ENCODE measurements around the gene VPS37B. TPM values are rescaled to one million over a fixed set of nuclear protein-coding genes. Genes with fewer than 3 reads are reported as not detected.

The VPS37B gene
- total RNA-seq, 2 donors from 2014 or later: 22.7 to 24.1 TPM

GRCh38 chr12:122932207-122932606 is 36.3 kb upstream of the VPS37B start:
- no peaks in the 10 kb centered on the region for H3K36me3 Mint-ChIP-seq (ENCODE audit: low read depth)

GRCh38 chr12:122929812-122930211 is 33.9 kb upstream of the VPS37B start:
- no peak overlapping the region for H3K4me3 Mint-ChIP-seq
- Histone ChIP-seq H3K9me3 (ENCODE audit: control insufficient read depth, low read length) (no peaks in the 10 kb centered on the region), H3K4me3 (ENCODE audit: low read length) (no peak overlapping the region), H3K4me1 (ENCODE audit: control insufficient read depth, insufficient read depth, low read length) (no peaks in the 10 kb centered on the region), H3K36me3 (ENCODE audit: control insufficient read depth, insufficient read depth, low read length) (no peaks in the 10 kb centered on the region), H3K27me3 (ENCODE audit: control insufficient read depth, insufficient read depth, low read length, poor library complexity, severe bottlenecking) (no peaks in the 10 kb centered on the region), H3K27ac (ENCODE audit: low read depth, low read length) (no peak overlapping the region), H3K9ac (ENCODE audit: extremely low read depth, low read length, poor library complexity, severe bottlenecking) (no peak overlapping the region)
- H3K9me3 Mint-ChIP-seq: no peaks in the 10 kb centered on the region
- WGBS, 2 experiments (ENCODE audit: insufficient coverage in 1 of 2, insufficient read length in 1 of 2): 96 to 97% methylated on average over 17 to 23 of the region's 23 CpGs
- H3K27ac Mint-ChIP-seq: no peak overlapping the region
- no peak for DNase-seq
- H3K36me3 Mint-ChIP-seq (ENCODE audit: low read depth): no peaks in the 10 kb centered on the region
- TF ChIP-seq CTCF (conservative IDR thresholded peaks at IDR 0.05): no peak
- H3K27me3 Mint-ChIP-seq (ENCODE audit: insufficient read depth): peaks cover 2% of the 10 kb centered on the region
- H3K4me1 Mint-ChIP-seq: no peaks in the 10 kb centered on the region

More at GRCh38 chr12:122932207-122932606, 36.3 kb upstream of the VPS37B start:
- WGBS, 2 experiments (ENCODE audit: insufficient coverage in 1 of 2, insufficient read length in 1 of 2): 91 to 98% methylated on average over 7 to 8 of the region's 8 CpGs
- Mint-ChIP-seq H3K27ac (no peak overlapping the region), H3K9me3 (no peaks in the 10 kb centered on the region), H3K4me1 (no peaks in the 10 kb centered on the region), H3K4me3 (no peak overlapping the region), H3K27me3 (ENCODE audit: insufficient read depth) (peaks cover 2% of the 10 kb centered on the region)
- no peak overlapping the region for H3K27ac ChIP-seq (ENCODE audit: low read depth, low read length)
- DNase-seq: no peak
- no peaks in the 10 kb centered on the region for H3K4me1 ChIP-seq (ENCODE audit: control insufficient read depth, insufficient read depth, low read length)
- H3K36me3 ChIP-seq (ENCODE audit: control insufficient read depth, insufficient read depth, low read length): no peaks in the 10 kb centered on the region
- H3K9me3 ChIP-seq (ENCODE audit: control insufficient read depth, low read length): no peaks in the 10 kb centered on the region
- no peak overlapping the region for H3K9ac ChIP-seq (ENCODE audit: extremely low read depth, low read length, poor library complexity, severe bottlenecking)
- TF ChIP-seq CTCF (conservative IDR thresholded peaks at IDR 0.05): no peak
- no peak overlapping the region for H3K4me3 ChIP-seq (ENCODE audit: low read length)
- H3K27me3 ChIP-seq (ENCODE audit: control insufficient read depth, insufficient read depth, low read length, poor library complexity, severe bottlenecking): no peaks in the 10 kb centered on the region

- H3K27ac Mint-ChIP-seq: no peak overlapping the region
- H3K4me1 Mint-ChIP-seq: no peaks in the 10 kb centered on the region
- H3K36me3 Mint-ChIP-seq (ENCODE audit: low read depth): no peaks in the 10 kb centered on the region
- Histone ChIP-seq H3K27me3 (ENCODE audit: control insufficient read depth, insufficient read depth, low read length, poor library complexity, severe bottlenecking) (no peaks in the 10 kb centered on the region), H3K4me1 (ENCODE audit: control insufficient read depth, insufficient read depth, low read length) (no peaks in the 10 kb centered on the region), H3K36me3 (ENCODE audit: control insufficient read depth, insufficient read depth, low read length) (no peaks in the 10 kb centered on the region), H3K4me3 (ENCODE audit: low read length) (no peak overlapping the region), H3K9ac (ENCODE audit: extremely low read depth, low read length, poor library complexity, severe bottlenecking) (no peak overlapping the region), H3K9me3 (ENCODE audit: control insufficient read depth, low read length) (no peaks in the 10 kb centered on the region), H3K27ac (ENCODE audit: low read depth, low read length) (no peak overlapping the region)
- H3K9me3 Mint-ChIP-seq: no peaks in the 10 kb centered on the region
- H3K27me3 Mint-ChIP-seq (ENCODE audit: insufficient read depth): peaks cover 2% of the 10 kb centered on the region
- no peak for DNase-seq
- H3K4me3 Mint-ChIP-seq: no peak overlapping the region
- WGBS, 2 experiments (ENCODE audit: insufficient coverage in 1 of 2, insufficient read length in 1 of 2): 91 to 100% methylated on average over 9 to 14 of the region's 14 CpGs
- TF ChIP-seq CTCF (conservative IDR thresholded peaks at IDR 0.05): no peak
Observed at GRCh38 chr12:122929148-122929538, 33.2 kb upstream of the VPS37B start.
